ENCODE results near the gene ZNF217.
A peak's percentile ranks its signal among the peaks of the same experiment; 100 is the strongest.
"Not testable (repeated sequence)": the region's sequence is repeated elsewhere in the genome, so short reads cannot be mapped to it uniquely, and the experiment has no call there.

ZNF217 gene

DNA sequence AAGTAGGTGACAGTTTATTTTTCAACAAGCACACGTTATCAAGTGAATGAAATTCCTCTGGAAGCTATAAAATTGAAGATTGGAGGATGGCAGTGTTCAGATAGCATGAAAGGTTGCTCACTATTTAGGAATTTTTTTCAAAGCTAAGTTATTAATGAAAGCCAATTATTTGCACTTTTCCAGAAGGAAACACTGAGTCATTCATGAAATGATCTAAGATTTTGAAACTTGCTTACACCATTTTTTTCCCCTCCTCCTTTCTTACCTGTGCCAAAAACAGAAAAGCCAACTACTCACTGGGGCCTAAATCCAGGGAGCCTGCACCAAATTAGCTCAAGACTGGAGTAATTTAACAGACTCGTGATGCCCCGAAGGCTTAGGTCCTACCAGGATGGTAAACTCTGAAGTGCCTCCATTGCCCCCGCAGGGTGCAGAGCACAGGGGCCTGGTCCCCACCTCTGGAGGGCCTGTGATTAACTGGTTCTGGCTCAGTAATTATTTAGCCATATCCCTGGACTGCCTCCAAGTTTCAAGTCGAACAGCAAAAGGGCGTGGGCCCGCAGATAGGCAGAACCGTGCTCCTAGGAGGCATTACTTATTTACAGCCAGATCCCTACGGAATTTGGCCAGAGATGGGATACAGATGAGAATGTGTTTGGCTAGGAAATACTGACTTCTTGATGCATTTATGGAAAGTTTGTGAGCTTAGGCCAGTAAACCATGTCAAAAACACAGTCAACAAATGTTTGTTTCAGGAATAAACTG, 28.0 kb upstream of the ZNF217 start:
- DNase-seq (ENCODE audit: low read depth) = no peak

DNA sequence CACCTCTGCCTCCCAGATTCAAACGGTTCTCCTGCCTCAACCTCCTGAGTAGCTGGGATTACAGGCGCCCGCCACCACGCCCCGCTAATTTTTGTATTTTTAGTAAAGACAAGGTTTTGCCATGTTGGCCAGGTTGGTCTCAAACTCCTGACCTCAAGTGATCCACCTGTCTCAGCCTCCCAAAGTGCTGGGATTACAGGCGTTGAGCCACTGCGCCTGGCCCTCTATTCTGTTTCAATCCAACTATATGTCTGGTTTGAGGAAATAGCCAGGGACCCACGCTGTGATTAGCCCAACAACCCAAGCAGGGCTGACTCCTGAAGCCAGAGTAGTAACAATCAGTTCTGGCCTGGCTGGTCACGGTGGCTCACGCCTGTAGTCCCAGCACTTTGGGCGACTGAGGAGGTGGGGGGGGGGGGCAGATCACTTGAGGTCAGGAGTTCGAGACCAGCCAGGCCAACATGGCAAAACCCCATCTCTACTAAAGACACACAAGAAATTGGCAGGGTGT, 24.9 kb upstream of the ZNF217 start:
- not testable (repeated sequence) for DNase-seq (ENCODE audit: low read depth)

DNA sequence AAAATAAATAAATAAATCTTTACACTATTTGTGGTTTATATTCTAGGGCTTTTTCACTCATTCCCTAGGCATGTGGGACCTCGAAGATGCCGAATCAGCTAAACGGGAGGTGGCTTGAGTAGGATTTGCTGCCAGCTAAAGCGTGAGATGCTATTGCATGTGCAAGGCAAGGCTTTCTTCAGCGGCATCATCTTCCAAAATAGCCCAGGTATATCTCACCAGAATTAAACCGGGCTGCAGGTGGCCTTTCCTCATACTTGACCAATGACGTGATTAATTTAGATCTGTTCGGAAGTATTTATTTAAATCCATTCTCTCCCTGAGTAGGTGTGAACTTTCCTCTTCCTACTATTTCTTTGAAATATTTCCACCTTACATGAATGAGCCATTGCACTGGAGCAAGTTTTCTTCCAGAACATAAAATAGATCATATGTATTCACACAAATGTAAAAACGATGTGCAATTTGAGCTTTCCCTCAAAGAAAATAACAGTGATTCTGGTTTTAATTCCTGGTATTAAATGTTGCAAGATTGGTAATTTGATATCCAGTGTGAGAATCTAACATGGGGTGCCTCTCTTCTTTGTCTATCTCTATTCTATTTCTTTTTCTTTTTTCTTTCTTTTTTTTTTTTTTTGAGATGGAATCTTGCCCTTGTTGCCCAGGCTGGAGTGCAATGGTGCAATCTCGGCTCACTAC, 24.3 kb upstream of the ZNF217 start:
- DNase-seq (ENCODE audit: low read depth) = no peak

DNA sequence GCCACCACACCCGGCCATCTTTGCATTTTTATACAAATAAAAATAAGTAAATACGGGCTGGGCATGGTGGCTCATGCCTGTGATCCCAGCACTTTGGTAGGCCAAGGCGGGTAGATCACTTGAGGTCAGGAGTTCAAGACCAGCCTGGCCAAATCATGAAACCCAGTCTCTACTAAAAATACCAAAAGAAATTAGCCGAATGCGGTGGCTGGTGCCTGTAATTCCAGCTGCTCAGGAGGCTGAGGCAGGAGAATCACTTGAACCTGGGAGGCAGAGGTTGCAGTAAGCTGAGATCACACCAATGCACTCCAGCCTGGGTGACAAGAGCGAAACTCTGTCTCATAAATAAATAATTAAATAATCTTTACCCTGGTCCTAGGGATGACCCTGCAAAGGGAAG, 22.9 kb upstream of the ZNF217 start:
- not testable (repeated sequence) for DNase-seq (ENCODE audit: low read depth)

DNA sequence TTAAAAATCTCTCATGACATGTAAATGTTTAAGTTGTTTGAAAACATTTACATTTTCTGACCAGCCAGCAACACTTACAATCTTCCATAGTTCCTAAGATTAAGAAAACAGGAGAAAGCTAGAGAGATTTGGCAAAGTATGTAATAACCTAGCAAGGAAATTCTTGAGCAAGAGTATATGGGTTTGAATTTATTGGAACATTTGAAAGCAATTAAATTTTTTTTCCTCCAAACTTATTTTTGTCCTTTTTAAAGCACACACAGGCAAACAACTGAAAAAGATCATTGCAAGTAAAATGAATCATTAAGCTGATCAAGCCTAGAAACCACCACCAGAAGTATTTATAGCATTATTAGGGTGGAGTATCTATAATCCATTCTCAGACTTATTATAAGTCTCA, 20.1 kb upstream of the ZNF217 start:
- DNase-seq (ENCODE audit: low read depth) = no peak

DNA sequence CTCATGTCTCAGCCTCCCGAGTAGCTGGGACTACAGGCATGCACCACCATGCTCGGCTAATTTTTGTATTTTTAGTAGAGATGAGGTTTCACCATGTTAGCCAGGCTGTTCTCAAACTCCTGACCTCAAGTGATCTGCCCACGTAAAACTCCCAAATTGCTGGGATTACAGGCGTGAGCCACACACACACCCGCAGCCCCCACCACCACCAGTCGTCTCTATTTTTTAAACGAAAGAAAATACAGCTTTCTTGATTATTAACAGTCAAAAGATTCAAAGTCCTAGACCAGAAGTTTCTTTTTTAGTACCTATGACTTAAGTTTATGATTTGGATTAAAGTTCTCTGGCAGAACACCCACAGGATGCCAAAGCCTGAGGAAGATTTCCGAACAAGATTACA, 18.6 kb upstream of the ZNF217 start:
- not testable (repeated sequence) for DNase-seq (ENCODE audit: low read depth)

DNA sequence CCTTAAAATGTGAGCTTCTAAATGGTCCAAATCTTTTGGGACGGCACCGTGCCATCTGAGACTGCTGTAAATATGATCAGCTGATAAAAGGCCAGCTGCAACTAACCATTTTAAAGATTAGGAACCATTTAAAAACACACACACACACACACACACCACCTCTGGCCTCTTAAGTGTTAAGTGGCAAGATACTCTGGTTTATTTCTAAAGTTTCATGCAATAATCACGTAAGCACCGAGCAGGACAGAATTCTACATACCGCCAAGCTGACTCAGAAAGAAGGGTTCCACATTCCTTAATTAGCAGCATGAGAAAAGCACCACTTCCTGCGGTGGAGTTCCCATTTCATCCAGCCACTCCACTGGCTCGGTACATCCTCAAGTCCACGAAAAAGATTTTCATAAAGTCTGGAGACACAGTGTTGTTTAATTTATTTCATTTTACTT, 17.8 kb upstream of the ZNF217 start:
- no peak for DNase-seq (ENCODE audit: low read depth)

DNA sequence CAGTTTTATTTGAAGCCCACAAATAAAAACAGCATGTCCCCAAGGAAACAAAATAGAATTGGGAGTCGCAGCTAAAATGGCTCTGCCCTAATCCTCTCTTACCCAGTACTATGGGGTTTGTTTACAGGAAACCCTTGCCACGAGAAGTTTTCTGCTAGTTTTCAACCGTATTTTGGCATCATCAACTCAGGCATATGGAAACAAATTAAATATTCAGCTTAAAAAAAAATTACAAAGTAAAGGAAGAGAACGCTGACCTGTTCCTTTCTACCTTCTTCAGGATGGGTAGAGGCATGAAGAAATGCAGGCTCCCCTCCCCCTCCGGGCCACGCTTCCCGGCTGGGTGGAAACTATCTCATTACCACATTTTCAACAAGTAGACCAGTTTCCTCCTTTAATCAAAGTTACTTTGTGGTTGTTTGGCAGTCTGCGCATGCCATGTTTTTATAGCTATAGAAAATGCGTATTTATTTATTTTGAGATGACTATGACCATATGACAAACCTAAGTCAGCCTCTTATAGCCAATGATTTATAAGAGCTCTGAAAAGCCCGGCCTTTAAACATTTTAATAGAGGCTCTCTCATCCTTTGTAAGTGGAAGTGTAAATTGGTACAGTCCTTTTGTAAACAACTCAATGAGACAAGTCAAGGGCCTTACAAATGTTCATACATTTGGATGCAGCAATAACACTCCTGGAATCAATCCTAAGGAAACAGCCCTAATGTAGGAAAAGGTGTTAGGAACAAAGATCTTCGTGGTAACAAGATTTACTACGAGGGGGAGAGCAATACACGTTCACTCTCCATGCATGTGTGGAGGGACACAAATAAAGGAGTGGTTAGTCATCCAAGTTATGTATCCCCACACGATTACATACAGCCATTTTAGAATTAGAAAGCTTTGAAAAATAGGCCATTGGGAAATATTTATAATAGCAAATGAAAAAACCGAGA, 16.1 kb upstream of the ZNF217 start:
- peak; percentile 49 for DNase-seq (ENCODE audit: low read depth)

DNA sequence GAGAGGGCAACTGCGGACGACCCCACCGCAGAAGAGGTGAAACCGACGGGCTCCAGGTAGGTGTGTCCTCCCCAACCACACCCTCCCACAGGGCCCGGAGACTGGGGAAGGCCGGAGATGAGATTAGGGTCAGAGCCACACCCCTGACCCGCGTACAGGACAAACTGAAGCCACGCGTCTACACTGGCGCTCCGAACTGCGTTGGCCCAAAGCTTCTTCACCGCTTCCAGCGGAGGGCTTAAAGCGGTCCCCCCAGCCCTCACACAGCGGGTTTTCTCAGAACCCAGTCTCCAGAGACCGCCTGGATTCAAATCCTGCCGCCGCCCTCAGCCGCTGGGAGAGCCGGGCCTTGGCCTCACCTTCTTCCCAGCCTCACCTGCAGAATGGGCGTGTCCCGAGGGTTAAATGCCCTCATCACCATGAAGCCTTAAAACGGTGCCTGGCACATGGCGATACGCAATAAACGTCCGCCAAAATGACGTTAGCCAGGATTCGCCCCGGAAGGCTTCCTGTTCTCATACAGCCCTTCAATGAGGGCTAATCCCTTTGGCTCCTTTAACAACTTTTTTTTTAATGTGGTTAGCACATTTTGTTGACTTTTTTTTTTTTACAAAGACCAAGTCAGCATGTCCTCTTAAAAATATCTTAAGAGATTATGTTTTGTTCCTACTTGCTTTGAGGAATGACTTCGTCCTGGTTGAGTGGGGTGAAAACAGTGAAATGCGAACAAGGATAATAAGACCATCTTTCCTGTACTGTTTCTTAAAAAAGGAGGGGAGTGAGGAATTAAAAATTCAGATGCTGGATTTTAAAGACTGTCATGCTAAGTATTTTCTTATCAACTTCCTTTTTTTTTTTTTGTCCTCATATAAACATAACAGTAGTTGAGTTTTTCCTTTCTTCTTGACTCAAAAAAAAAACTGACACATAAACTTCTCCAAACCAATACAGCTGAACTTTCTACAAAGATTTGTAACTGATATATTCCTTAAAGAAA, 15.1 kb upstream of the ZNF217 start:
- DNase-seq (ENCODE audit: low read depth) = no peak

DNA sequence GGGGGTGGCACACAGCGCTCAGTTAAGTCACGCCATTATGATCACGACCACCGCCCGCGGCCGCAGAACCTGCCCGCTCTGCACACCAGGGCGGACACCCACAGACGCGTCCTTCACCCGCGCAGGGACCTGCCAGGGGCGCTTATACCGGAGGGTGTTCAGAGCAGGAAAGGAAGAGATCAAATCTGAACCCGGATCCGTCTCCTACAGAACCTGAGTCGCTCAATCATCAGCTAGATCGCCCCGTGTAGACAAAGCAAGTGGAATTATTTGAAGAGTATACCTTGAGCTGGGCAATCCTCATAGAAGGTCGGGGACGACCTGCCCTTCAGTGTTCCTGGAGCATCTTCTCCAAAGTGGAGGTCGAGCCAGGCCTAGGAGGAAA, 14.4 kb upstream of the ZNF217 start:
- DNase-seq (ENCODE audit: low read depth) = no peak

DNA sequence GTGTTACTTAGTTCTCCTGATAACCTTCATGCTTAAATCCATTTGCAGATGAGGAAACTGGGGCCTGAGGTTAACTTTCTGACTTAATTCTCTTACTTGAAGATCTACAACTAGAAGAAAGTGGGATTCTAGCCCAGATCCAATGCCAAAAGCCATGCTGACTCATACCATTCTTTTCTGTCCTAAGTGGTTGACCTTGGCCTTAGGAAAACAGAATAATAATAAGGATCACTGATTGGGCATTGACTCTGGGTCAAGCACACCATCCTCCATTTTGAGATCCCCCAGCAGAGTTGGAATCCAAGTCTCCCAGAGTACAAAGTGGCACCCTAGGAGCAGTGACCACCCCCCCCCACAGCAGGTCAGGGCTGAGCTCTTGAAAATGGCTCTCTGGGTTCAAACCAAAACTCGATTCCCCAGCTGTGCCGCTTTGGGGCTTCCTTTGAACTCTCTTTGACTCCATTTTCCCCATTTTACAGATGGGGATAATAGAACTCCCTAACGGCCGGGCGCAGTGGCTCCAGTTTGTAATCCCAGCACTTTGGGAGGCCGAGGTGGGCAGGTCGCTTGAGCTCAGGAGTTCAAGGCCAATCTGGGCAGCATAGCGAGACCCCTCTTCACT, 12.8 kb upstream of the ZNF217 start:
- no peak for DNase-seq (ENCODE audit: low read depth)

DNA sequence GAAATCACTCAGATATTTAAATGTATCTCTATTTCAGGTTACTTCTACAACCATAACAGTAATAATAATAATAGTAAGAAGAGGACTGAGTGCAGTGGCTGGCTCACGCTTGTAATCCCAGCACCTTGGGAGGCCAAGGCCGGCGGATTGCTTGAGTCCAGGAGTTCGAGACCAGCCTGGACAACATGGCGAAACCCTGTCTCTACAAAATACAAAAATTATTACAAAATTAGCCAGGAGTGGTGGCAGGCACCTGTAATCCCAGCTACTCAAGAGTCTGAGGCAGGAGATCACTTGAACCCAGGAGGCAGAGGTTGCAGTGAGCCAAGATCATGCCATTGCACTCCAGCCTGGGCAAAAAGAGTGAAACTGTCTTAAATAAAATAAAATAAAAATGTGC, 11.8 kb upstream of the ZNF217 start:
- not testable (repeated sequence) for DNase-seq (ENCODE audit: low read depth)

DNA sequence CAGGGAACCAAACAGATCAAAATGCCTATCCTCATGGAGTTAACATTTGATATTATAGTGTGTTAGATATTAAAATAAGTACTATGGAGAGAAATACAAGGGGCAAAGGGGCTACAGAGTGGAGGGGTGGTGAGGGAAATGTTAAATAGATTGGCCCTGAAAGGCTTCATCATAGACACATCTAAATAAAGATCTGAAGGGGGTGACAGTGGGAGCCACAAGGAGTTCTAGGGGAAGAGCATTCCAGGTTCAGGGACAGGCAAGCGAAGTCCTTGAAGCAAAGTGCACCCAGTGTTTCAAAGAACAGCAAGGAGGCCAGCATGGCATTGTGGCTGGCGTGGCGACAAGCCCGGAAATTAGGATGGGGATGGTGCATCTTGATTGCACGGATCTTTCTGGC, 11.2 kb upstream of the ZNF217 start:
- DNase-seq (ENCODE audit: low read depth) = not testable (repeated sequence)

DNA sequence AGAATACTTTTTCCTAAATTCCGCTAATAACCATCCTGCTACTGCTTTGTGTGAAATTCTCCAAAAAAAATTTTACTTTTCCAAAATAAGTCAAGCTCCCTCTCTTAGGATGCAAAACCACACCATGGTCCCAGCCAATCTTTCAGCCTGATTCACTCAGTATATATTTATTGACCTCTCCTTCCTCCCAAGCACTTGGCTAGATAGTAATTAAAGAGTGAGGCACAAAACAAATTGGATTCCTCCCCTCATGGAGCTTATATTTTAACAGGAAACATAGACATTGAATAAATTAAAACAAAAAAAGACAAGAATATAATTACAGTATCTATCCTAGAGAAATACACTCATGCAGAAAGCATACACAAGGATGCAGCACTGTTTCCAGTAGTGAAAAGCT, 9.0 kb upstream of the ZNF217 start:
- no peak for DNase-seq (ENCODE audit: low read depth)

DNA sequence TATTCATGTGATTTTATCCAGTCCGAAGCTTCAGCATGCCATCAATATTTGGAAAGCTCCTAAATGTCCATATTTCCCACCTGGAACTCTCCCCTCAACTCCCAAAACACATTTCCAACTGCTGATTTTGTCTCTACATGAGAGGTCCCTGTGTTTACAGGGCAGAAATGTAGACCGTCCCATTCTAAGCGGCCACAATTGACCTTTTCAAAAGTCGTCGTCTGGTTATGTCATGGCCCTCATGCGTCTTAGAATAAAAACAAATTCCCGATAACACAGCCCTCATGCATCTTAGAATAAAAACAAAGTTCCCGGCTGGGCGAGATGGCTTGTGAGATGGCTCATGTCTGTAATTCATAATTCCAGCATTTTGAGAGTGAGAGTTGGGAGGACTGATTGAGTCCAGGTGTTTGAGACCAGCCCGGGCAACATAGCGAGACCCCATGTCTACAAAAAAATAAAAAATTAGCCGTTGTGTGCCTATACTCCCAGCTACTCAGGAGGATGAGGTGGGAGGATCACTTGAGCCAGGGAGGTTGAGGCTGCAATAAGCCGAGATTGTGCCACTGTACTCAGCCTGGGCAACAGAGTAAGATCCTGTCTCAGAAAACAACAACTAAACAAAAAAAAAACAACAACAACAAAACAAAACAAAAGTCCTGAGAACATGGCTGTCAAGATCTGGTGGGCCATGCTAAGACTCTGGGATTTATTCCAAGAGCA, 6.4 kb upstream of the ZNF217 start:
- no peak for DNase-seq (ENCODE audit: low read depth)

DNA sequence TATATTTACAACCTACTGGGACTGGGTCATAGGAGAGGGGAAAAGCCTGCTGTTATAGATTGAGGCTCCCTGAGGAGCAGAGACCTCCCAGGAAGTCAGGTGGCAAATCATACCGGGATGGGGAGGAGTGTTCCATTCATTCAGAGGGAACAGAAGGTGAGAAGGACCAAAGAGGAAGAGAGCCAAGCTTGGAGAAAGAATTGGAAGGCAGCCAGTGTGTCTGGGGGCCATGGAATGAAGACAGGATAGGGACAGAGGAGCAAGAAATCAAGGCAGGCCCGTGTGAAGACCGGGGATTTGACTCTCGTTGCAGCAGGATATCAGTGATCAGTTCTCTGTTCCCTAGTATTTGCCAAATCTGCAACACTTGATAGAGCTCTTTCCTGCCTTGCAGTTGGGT, 5.7 kb upstream of the ZNF217 start:
- DNase-seq (ENCODE audit: low read depth) = no peak

DNA sequence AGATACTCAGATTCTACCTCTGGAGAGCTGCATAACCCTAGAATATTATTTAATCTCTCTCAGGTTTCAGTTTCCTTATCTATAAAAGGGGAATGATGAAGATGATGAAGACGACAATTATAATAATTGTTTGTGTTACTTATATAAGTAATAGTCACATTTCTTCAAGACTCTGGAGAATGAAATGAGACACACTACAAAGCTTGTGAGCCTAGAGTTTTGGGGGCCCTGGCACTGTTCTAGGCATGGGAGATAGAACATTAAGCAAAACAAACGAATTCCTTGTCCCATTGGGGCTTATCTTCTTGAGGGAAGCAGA, 5.4 kb upstream of the ZNF217 start:
- no peak for DNase-seq (ENCODE audit: low read depth)

DNA sequence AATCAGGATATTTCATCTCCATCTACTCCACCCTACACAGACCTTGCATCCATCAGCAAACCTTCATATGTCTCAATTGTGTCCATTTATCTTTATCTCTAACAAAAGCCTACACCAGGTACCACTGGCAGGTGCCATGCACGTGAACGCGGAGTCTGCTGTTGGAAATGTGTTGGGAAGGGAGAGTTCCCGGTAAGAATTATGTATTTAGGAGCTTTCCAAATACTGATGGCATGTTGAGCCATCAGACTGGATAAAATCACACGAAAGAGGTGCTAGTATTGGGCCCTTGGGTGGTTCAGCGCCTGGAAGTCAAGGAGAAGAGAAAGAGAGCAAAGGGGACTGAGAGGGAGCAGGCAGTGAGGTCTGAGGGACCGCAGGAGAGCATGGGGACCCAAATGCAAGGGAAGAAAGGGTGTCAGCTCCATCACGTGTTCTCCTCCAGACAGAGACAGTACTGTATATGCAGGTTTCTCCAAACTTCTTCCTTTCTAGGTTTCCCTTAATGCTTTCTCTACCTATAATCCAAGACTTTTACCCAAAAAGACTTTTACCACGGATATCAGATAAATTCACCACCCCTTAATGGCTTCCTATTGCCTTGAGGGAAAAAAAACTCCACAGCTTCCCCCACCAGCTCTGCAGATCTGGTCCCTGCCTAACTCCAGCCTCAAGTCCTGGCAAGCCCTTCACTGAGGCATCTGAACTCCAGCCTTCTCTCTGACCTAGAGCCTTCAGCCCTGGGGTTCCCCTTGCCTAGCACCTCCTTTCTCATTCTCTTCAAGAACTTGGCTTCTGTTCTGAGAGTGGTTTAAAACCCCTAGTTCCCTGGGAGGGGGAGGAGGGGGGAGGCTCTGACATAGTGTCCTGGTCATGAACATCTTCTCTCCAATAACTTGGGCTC, 4.8 kb upstream of the ZNF217 start:
- DNase-seq (ENCODE audit: low read depth) = no peak

DNA sequence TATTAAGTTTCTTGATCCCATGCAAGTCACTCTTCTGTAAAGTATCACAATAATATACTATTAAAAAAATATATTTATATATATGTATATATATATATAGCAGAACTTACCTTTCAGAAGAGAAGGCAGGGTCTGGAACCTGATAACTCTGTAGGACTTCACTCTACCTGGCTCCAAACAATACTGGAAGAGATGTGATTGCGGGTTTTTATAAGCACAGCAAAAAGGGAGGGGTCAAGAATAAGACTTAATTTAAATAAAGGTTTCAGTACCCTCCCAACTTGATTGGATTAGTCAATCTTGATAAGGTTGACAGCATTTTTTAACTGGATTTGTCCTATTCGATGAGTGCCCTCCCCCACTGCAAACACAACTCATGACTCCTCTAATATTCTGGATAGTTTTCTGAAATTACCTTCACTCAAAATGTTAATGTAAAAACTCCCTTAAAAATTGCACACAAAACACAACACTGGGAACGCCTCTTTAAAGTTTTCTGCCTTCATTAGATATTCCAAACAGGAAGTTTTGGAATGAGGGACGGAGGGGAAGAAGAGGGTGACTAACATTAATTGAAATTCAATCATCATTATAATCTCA, 4.0 kb upstream of the ZNF217 start:
- DNase-seq (ENCODE audit: low read depth) = no peak

Measured in T-helper 22 cell (primary cell).